ENCODE data around the gene NXPE3.
A peak's percentile ranks its signal among the peaks of the same experiment; 100 is the strongest.

NXPE3 gene

DNA sequence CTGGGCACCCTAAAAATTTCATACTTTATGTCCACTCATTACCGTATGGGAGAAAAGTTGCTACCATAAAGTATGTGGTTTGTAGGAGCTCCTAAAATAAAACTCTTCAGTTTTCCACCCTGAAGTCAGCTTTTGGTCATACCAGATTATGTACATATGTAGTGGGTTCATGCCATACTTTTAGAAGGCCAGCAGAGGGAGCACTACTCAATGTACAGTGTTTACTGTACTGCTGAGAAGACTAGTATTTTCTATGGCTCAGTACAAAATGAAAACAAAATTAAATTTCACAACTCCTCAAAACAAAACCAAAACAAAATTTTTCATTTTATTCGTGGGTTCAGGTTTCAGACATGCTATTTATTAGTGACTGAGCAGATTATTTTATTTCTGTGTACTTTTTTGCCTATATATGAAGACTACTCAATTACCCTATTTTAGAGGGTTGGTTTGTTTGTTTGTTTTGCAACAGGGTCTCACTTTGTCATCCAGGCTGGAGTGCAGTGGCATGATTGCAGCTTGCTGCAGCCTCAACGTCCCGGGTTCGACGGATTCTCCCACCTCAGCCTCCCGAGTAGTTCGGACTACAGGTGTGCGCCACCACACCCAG is 24.3 kb downstream of the NXPE3 start:
- DNase-seq: peak; percentile 78

DNA sequence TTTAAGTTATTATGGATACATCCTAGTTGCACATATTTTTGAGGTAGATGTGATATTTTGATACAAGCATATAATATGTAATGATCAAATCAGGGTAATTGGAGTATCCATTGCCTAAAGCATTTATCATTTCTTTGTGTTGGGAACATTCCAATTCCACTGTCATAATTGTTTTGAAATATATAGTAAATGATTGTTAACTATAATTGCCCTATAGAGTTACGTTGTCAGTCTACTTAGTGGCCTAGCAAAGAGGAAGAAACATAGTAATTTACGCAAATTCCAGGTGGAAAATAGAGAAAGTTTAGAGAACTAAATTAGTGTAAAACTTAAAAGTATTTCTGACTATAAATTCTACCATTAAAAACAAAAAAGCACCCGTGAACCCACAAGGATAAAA is 24.9 kb downstream of the NXPE3 start:
- DNase-seq: no peak

DNA sequence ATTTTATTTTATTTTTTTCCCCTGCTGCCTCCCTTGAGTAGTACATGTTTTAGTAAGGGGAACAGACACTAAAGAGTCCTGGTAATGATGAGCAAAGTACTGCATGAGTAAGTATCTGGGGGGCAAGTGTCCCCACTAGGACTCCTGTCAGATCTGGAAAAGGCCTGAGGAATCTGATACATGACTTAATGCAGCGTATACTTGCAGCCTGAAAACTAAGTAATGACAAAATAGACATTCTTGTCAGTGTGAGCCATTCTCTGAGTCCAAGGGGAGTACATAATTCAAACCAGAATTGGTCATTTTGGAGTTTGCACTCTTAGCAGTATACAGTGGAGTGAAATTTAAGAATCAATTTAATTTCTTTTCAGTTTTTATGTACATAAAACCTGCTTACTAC is 27.5 kb downstream of the NXPE3 start:
- DNase-seq: no peak

DNA sequence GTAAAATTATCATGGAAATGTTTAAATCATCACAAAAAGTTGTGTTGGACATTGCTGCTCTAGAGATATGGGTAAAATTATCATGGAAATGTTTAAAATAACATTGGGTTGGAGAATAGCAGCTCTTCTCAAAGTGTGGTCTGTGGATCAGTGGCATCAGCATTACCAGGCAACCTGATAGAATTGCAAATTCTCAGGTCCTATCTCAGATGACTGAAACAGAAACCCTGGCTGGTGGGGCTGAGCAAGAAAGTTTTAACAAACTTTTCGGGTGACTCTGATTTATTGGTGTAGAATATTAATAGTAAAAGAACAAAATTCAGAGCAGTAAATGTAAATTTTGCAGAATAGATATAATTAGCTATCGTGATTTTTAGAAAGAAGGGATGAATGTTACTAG is 28.9 kb downstream of the NXPE3 start:
- DNase-seq: no peak

DNA sequence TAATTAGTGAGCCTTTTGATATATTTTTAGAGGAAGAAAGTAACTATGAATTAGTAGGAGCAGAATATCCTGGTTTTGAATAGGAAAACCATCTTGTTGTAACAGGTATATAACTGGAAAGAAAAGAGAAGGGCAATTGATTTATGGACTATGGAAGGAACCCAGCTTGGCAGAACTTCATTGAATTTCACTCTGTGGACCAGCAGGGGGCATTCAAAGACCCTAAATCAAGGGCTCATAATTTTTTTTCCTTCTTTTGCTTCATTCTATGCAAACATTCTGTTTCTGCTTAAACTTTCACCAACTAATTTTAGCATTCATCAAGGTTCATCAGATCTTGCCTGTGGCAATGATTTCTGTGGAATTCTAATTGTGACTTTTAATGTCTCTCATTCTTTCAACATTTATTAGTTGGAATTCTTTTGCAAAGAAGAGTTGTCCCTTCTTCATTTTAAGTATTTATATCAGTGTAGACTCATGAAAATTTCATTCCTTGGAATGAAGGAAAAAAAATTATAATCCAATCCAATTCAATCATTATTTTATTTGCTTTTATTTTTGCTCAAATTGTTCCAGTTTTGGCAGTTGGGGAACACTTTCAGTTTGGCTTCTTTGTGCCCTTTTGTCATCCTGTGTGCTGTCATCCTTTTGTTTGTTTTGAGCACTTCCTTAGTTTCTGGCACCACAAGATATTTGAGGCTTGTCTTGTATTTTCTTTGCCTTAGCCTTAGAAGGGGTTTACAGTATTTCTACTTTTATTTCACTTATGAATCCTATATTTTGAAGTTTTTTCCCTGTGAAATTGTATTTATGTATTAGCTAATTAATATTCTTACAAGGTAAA is 30.4 kb downstream of the NXPE3 start:
- DNase-seq: peak; percentile 70

DNA sequence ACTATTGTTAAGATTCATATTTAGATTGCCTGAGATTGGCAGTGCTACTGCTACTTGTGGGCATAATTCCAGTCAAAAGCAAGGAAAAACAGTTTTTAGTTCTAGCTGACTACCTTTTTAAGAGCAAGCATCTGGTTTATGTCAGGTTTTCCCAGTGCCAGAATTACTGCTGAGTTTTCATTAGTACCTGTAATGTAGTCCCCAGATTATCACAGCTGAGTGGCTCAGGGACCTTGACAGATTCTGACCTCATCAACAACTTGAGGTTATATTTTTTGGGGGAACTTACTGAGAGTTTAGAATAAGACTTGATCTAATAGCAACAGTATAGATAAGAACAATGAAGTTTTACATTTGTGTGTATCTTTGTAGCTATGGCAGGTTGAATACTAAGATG is 31.0 kb downstream of the NXPE3 start:
- peak; percentile 30 for DNase-seq

DNA sequence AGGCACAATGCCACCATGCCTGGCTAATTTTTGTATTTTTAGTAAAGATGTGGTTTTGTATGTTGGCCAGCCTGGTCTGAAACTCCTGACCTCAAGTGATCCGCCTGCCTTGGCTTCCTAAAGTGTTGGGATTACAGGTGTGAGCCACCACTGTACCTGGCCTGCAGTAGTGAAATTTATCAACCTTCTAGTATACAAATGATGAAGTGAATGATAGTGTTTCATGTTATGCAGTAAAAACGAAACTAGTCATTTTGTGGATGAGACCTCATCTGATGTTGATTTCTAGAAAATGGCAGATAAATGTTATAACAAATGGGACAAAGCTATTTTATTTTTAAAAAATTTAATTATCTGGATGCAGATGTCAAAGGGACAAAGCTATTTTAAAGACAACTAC is 32.9 kb downstream of the NXPE3 start:
- no peak for DNase-seq

DNA sequence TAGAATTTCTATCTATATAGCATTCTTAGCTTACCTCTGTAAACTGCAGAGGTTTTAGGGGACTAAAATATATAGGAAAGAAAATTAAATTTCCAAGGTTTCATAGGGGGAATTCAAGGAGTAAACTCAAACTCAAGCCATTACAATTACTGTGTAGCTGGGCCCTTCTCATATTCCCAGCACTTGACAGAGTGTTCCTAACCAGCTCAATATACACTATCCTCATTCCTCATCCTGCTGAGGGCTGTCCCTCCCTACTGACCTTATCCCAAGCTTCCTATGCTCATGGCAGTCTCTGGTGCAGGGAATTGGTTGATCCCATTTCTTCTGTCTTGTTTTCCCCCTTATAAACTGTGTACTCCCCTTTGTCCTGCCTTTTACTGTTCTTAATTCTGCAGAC is 33.9 kb downstream of the NXPE3 start:
- no peak for DNase-seq

DNA sequence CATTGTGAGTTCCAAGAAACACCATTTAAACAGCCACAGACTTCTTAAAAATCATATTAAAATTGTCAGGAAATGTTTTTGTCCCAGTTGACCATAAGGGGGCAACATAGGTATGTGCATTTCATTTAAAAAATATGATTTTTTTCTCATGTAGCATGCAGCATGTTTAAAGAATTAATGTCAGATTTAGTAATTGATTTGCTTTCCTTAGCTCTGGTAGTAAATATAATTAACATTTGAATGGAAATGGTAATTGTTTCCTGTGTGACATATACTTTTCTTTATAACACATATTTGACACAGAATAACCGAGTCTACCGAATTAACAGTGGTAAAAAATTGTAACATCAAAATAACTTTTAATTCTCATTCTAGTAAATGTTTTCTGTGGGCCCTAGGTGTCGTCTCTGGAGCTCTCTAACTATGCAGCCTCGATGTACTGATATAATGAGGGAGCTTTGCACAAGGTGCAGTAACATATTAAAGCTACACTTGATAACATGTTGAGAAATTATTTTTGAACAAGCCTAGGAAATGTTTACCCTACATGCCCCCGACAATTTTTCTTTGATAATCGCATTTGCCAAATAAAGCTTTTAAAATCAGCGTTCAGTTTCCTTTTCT is 34.9 kb downstream of the NXPE3 start:
- peak; percentile 57 for DNase-seq

DNA sequence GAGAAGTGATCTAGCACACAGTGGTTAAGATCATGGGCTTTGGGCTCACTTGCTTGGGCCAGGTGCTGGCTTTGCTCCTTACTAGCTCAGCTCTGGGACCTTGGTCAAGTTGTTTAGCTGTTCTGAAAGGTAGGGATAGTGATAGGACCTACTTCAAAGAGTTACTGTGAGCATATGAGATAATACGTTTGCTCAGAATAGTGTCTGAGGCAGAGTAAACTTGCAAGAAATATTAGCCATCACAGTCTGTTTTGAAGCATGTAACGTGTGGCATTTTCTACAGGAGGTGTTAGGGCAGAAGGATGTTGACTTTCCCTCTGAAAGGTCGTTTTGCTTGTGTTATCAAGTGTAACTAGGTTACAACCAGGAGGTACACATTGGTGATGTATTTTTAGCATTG is 35.8 kb downstream of the NXPE3 start:
- peak; percentile 28 for DNase-seq

DNA sequence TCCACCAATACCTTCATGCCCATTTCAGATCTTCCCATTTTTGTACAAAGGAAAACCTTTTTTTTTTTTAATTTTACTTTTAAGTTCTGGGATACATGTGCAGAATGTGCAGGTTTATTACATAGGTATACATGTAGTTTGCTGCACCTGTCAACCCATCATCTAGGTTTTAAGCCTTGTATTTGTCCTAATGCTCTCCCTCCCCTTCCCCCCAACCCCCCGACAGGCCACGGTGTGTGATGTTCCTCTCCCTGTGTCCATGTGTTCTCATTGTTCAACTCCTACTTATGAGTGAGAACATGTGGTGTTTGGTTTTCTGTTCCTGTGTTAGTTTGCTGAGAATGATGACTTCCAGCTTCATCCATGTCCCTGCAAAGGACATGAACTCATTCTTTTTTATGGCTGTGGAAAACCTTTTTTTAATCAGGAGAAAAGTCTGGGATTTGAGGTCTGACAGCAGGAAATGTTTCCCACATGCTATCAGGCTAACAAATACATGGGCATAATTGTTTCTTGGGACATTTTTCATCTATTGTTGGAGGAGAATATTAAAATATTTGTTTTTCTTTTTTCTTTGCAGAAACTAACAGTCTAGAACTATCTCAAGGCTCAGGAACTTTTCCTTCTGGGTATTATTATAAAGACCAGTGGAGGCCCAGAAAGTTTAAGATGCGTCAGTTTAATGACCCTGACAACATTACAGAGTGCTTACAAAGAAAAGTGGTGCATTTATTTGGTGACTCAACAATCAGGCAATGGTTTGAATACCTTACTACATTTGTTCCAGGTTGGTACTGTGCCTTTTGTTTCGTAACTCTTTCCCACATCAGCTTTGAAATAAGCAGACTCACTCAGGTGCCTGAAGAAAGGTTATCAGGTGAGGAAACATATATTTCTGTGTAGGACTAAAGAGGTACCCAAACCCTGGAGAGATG is 37.5 kb downstream of the NXPE3 start:
- DNase-seq: no peak

DNA sequence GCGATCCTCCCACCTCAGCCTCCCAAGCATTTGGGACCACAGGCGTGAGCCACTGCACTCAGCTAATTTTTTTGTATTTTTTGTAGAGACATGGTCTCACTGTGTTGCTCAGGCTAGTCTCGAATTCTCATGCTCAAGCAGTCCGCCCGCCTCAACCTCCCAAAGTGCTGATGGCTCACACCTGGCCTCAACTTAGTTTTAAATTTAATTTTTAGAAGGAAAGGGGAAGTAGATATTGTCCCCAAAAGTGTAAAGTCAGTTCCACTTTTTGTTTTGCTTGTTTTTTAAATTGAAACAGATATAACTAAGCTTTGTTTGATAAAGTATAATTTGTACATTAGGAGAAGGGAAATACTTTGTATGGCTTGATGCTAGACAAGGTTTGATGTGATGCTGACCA is 39.0 kb downstream of the NXPE3 start:
- DNase-seq: no peak

DNA sequence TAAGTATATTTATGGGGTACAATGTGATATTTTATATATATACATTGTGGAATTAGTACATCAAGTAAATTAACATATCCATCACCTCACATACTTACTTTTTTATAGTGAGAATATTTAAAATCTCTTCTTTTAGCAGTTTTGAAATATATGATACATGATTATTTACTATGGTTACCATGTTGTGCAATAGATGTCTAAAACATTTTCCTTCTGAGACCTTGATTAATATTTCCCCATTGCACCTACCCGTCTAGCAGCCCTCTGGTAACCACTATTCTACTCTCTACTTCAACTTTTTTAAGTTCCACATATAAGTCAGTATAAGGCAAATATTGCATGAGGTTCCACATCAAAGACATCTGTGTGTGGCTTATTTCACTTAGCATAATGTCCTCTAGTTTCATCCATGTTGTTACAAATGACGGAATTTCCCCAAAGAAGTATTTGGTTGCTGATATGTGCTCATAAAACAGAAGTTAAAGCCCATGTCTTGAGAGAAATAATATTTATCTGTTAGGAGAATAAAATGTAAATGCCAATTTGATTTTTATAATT is 40.7 kb downstream of the NXPE3 start:
- DNase-seq: peak; percentile 18

DNA sequence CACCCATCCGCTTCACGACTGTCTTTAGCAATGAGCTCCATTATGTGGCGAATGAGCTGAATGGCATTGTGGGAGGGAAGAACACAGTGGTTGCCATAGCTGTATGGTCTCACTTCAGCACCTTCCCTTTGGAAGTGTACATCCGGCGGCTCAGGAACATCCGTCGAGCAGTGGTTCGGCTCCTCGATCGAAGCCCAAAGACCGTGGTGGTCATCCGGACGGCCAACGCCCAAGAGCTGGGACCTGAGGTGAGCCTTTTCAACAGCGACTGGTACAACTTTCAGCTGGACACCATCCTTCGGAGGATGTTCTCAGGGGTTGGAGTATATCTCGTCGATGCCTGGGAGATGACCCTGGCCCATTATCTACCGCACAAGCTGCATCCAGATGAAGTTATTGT is 42.5 kb downstream of the NXPE3 start:
- DNase-seq: no peak

DNA sequence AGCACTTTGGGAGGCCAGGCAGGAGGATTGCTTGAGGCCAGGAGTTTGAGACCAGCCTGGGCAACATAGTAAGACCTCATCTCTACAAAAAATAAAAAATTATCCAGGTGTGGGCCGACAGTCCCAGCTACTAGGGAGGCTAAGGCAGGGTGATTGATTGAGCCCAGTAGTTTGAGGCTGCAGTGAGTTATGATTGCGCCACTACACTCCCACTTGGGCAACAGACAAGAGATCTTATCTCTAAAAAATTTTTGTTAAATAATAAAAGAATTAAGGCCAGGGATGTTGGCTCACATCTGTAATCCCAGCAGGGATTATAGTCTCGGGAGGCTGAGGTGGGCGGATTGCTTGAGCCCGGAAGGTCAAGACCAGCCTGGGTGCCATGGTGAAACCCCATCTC is 44.5 kb downstream of the NXPE3 start:
- no peak for DNase-seq

DNA sequence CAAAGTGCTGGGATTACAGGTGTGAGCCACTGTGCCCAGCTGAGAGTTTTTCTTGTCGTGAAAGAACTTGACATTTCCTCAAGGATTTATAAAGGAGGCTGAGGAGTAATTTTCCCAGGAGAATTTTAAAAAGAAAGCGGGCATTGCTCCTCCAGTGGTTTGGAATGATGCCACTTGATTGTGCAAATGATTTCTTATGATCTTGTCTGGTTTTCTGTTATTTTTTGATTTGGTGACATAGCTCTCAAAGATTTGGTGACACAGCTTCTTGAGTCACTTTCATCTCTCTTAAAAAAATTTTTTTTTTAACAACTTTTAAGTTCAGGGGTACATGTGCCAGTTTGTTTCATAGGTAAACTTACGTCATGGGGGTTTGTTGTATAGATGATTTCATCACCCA is 45.7 kb downstream of the NXPE3 start:
- DNase-seq: no peak

DNA sequence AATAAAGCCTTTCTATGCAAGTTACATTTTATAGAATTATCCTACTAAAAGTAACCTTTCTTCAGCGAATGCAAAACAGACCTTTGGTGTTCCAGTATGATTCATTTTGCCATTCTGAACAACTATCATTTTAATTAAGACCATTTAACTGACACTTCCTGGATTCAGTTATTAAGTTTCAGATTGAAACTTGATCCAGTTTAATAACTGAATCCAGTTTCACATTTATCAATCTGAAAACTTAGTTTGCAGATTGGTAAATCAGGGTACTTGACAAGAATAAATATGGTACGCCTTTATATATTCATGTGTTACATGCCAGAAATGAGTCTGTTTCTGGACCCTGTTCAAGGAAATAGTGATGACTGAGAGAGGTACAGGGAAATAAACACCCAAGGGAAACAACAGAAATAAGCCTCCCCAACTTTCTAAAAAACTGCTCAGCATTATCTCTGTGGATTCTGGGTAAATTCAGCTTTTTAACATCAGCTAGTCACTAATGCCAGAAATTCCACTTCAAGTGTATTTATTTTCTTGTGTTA is 47.0 kb downstream of the NXPE3 start:
- no peak for DNase-seq

DNA sequence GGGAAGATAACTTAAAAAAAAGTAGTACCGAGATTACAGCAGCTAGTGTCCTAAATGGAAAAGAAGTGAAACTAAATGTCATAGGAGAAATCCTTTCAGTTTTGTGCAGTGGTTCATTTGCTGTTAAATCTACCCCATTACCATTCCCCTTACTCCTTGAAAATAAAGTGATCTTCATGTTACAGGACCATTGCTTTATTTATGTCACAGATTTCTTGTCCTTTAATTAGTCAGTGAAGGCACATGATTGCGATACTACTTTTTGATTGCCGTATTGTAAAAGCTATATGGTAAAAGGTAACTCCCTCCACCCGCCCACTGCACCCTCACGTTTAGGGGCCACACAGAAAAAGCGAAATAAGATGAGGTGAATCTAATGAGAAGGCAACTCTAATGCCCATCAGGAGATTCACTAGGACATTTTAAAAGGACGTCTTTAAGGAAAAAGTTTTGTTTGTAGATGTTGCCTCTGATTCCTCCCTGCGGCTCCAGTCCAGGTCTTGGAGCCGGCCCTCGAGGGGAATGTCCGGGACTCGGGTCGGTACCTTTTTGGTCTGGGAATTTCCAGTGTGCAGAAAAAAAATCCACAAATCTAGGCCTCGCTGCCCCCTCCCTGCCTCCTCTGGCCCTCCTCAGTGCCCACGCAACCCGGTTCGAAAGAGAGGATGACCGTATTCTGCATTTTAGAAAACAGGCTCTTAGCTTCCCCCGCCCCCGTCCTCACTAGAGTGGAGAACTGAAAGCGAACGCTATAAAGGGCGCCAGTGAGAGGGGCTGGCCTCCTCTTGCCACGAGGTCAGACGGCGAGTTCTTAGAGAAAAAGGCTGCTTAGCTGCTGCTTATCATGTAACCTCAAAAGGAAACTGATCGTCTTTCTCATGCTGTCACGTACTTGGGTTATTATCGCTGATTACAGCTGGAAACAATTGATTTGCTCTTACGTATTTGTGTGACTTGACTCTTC is 48.5 kb downstream of the NXPE3 start:
- peak; percentile 90 for DNase-seq

DNA sequence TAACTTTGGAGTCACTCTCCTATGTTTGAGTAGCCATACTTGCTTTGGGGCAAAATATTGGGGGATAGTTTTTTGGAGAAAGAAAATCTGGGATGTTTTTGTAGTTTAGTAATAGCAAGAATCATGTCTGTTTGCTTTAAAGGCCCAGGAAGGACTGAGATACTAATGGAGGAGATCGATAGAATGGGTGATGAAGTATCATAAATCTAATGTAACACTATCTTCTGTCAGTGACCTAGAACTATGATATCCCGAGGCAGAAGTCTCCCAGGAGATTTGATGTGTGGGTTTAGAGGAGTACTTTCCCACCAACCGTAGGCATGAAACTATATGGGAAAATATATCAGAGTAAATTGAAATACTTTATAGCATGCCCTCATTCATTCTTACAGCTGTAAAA is 49.3 kb downstream of the NXPE3 start:
- DNase-seq: no peak

DNA sequence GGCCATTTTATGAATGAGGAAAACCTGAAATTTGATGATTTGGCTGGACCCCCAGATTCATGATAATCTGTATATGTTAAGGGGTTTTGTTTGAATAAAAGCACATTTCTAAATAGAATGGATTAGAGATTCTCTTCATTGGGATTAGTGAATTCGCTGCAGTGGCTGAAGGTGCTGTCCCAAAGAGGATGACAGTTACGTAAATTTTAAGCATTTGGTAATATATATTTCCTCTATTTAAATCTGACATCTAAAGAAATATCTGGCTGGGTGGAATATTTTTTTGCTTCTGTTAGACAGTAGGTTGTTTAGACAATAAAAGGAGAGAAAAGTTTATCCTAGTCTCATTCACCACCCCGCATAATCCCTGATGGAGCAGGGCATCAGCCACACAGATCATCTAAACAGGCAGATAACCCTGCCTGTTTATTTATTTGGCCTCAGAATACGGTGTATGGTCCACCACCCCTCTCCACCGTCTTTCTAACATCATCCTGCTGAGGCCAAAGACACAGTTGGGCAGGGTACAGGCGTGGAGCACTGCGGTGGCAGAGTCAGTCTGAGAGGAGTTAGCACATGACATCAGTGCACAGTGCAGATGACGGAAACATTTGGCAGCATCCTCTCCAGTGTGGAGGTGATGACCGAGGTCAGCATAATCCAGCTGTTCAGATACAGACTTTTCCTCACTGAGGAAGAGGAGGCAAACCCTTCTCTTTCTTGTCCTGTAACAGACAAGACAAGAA is 49.9 kb downstream of the NXPE3 start:
- DNase-seq: peak; percentile 77

DNA sequence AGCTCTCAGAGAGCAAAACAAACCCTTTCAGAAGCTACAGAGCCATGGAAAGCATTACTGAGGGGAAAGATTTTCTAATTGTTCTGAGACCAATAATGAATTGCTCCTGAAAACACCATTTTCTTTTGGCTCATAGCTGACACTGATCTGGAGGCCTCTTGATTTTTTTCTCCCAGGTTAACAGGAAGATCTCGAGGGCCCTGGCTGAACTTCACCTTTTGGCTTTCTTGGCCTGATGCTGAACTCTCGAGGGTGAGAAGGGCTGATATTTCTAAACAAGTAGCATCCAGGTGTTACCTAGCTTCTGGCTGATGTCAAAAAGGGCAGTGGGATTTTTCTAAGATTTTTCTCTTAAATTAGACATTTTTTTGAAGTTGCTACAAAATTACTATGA is 50.4 kb downstream of the NXPE3 start:
- DNase-seq: no peak
